VCaP (cell line): ENCODE measurements around the gene TSPAN2.

ENCODE experiments used
- H3K27ac ChIP-seq: fragments of 450-650 bp; 2 replicates; pipeline ENCODE4 v1.5.1; 2017
- TF ChIP-seq, protein P1 (sequence below): fragments of 450-650 bp; conservative IDR thresholded peaks from 2 replicates; pipeline ENCODE4 v1.5.1; 2017; ENCODE audit warnings: mild to moderate bottlenecking, moderate library complexity

TSPAN2 gene

DNA sequence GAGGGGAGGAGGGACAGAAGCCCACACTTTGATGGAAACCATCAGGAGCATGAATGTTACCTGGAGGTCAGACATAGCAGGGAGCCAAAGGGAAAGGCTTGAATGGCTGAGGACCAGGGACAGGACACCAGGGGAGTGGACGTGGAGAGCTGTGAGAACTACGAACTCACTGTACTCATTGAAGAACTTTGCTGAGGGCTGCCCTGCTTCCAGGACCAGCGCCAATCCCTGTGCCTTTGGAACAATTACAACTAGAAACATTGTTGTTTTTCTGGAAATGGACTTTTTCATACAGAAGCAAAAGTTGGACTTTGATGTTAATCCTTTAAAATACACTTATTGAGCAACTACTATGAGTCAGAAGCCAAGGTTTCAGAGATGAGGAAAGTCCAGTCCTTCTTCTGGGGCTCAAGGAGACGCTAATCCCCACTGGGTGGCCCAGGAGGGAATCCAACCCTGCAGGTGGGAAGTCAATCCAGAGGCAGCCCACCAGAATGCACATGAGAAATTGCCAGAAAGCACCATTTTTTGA lies 12.9 kb downstream of the TSPAN2 start:
- no peak overlapping the region for H3K27ac ChIP-seq
- TF ChIP-seq, protein P1, sequence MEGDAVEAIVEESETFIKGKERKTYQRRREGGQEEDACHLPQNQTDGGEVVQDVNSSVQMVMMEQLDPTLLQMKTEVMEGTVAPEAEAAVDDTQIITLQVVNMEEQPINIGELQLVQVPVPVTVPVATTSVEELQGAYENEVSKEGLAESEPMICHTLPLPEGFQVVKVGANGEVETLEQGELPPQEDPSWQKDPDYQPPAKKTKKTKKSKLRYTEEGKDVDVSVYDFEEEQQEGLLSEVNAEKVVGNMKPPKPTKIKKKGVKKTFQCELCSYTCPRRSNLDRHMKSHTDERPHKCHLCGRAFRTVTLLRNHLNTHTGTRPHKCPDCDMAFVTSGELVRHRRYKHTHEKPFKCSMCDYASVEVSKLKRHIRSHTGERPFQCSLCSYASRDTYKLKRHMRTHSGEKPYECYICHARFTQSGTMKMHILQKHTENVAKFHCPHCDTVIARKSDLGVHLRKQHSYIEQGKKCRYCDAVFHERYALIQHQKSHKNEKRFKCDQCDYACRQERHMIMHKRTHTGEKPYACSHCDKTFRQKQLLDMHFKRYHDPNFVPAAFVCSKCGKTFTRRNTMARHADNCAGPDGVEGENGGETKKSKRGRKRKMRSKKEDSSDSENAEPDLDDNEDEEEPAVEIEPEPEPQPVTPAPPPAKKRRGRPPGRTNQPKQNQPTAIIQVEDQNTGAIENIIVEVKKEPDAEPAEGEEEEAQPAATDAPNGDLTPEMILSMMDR, result no peak

- H3K27ac ChIP-seq, result no peak overlapping the region
- TF ChIP-seq, protein P1, result no peak
Measured at GRCh38 chr1:115074839-115075534, 14.3 kb downstream of the TSPAN2 start.

DNA sequence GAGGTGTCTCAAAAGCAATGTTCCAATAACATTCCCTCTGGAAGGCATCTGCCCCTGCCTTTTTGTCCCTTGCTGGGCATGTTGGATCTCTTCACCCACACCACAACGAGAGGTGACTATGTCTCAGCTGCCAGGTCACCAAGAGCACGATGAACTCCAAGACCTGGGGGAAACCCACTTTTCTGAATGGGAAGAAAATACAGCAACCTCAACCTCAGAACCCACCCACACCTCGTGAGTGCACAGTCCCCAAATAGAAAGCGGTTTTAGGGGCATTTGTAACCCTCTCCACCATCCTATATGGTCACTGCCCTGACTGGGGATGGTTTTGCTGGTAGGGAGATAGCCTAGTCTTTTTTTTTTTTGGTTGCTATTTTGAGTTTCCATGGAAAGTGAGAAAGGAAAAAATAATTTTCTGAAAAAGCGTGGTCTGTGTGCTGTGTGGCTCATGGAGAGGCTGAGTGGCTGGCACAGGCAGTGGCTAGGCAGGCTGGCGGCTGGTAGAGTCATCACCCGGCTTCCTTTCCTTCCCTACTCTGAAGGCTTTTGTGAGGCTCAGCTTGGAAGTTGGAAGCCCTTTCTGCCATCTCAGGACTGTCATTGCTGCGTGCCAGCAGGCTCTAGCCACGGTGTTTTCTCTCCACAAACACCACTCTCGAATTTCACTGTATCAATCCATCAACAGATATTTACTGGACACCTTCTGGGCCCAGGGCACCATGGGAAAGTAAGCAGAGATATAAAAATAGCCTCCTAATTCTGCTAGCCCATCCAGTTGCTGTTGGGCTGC lies 15.8 kb downstream of the TSPAN2 start:
- TF ChIP-seq, protein P1, result no peak
- no peak overlapping the region for H3K27ac ChIP-seq

DNA sequence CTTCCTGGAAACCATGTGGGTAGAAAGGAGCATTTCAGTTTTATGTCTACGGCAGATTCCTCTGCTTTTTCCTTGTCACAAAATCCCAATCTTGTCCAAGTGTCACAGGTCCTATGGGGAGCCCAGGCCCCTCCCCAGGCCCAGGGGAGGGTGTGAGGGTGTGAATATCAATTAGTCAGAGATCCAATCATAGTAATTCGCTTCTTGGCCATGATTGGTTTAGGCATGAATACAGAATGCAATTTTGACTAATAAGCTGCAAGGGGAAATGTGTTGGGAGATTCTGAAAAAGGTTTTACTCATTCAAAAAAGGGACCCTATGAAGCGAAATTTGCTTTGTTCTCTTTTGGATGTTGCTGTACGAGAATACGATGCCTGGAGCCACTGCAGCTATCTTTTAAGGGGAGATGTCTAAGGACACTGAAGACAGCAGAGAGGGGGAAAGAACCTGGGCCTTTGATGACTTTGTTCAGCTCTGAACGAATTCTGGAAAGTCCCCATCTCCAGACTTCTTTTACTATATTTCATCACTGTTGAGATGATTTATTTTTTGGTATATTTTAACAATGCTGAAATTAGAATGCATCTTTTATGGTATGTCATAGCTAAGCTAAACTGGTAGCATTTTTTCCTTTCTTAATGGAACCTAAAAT lies 18.2 kb downstream of the TSPAN2 start:
- H3K27ac ChIP-seq, result no peak overlapping the region

DNA sequence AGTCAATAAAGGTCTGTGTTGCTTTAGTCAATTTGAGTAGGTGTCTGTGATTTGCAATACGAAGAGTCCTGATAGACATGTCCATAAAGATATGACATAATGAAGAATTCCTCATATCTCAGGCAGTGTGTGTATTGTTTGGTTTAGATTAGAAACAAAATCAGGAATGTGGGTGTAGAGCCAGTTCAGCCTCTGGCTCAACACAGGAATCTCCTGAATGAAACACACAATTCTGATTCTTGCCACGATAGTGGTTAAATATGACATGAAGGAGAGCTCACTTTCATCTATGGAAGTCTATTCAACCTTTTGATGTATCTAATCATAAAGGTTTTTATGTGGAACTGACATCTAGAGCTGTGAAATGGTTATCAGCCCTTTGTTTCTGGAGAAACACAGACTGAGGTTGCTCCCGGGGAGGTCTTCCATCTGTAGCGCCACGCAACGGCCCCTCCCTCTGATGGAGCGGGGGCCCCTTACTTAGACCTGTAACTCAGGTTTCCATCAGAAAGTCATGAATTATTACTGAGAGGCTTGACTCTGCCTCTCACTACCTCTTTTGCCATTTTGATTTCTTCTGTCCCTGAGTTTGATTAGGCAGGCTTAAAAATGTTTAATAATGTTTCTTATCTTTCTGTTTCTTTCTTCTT lies 19.5 kb downstream of the TSPAN2 start:
- H3K27ac ChIP-seq, result no peak overlapping the region
- TF ChIP-seq, protein P1, result no peak

More for the DNA sequence above, 18.2 kb downstream of the TSPAN2 start:
- TF ChIP-seq, protein P1, result no peak

DNA sequence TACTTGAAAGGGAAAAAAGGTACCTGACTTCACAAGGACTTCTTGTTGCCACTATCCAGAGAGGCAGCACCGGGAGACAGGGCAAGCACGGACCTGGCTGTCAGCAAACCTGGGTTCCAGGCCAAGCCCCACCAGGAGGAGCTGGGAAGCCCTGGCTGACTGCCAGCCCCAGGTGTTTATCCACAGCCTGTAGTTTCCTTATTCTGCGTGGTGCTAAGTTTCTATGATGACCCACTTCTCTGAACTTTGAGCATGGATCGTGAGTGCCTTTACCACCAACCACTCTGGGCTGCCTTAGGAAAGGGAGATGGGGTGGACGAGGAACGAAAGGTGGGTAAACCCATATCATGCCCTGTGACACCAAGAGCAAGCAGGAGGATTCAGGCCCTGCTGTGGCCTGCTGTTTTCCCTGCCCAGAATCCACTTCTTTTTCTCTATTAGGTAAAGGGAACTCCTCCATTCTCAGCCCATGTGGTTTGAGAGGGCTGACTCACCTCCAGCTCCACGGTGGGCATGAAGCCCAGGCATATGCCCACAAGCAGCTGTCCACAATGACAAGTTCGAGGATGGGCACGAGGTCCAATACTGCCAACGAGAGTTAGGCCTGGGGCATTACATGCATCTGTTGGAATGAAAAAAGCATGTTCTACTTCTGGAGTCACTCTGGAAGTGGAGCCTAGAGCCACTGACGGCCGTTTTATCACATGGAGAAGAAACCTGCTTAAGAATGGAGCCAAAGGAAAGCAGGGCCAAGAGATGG lies 20.3 kb downstream of the TSPAN2 start:
- no peak overlapping the region for H3K27ac ChIP-seq
- TF ChIP-seq, protein P1, result no peak
